Left forelimb (tissue), 1 donor: ENCODE measurements around the gene MEX3D.
"Not testable (repeated sequence)": the region's sequence is repeated elsewhere in the genome, so short reads cannot be mapped to it uniquely, and the experiment has no call there.

ENCODE experiments used
- DNase-seq: peaks from one replicate; pipeline ENCODE4 v3.0.0-alpha.2; 2018; ENCODE audit warnings: low spot score

MEX3D gene

DNA sequence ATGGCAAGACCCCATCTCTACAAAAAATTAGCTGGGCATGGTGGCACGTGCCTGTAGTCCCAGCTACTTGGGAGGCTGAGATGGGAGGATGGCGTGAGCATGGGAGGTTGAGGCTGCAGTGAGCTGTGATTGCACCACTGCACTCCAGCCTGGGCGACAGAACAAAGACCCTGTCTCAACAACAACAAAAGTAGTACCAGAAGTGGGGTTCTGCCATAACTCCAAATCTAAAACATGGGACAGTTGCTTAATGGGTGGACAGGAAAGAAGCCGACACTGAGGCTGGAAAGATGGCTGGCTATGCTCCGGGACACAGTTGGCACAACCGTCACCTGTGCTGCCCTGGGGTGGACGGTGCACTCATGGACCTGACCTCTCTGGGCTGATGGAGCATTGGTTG is 32.4 kb downstream of the MEX3D start:
- not testable (repeated sequence) for DNase-seq

DNA sequence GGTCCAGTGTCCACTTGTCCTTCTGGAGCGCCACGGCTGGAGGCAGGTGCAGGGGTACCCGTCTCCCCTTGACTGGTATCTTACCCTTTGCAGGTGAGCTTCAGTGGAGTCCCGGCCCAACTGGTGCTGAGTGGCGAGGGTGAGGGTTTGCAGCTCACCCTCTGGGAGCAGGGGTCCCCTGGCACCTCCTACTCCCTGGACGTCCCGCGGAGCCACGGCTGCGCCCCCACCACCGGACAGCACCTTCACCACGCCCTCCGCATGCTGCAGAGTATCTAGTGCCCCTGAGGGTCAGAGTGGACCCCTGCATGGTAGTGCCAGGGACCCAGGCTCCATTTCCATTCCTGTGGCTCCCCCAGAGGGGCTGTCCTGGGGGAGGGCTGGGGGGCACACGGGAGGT is 33.2 kb downstream of the MEX3D start:
- no peak for DNase-seq

DNA sequence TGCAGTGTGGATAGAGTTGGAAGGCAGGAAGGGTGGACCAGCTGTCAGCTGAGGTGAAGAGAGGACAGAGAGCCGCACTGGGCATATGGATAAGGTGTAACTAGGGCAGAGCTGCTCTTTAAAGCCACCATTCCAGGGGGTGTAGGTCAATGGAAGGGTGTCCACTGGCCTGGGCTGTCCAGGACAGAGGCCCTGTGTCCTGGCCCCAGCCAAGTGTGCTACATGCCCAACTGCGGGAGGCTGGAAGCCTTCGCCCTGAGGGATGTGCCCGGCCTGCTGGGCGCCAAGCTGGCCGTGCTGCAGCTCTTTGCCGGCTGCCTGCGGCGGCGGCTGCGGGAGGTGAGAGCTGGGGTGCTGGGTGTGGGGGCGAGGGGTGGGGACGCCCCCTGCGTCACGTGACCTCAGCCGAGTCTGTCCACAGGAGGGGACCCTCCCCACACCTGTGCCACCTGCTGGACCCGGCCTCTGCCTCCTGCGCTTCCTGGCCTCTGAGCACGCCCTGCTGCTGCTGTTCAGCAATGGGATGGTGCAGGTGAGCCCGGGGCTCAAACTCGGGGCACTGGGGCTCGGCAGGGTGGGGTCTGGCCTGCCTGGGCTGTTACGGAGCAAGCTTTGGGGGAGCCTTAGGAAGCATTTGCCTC is 34.5 kb downstream of the MEX3D start:
- DNase-seq, result no peak

DNA sequence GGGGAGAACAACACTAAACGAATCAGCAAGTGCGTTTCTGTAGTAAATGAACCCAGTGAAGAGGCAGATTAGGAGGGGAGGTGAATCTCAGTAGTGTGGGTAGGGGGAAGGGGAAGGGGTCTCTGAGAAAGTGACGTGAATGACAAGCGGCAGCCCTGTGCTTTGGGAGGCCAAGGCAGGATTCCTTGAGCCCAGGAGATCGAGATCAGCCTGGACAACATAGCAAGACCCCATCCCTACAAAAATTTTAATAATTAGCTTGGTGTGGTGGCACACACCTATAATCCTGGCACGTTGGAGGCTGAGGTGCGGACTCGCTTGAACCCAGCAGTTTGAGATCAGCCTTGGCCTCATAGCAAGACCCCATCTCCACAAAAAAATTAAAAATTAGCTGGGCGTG is 36.1 kb downstream of the MEX3D start:
- DNase-seq, result no peak

DNA sequence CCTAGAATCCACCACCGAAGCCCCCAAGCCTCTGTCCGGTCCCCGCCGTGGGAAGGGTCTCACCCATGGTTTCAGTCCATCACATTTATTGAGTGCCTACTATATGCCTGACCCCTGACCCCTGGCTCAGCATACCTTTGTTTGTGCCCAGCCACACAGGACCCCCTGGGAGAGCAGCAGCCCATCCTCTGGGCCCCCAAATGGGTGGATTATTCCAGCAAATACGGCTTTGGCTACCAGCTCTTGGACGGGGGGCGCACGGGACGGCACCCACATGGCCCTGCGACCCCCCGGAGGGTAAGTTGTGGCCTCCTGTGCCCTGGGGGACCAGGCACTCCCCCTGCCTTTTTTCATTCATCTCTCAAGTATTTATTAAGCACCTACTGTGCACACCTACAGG is 36.5 kb downstream of the MEX3D start:
- no peak for DNase-seq

DNA sequence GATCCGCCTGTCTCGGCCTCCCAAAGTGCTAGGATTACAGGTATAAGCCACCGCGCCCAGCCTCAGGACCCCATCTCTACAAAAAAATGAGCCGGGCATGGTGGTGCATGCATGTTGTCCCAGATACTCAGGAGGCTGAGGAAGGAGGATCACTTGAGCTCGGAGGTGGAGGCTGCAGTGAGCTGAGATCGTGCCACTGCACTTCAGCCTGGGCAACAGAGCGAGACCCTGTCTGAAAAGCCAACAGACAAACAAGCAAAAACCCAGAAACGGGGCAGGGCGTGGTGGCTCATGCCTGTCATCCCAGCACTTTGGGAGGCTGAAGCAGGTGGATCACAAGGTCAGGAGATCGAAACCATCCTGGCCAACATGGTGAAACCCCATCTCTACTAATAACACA is 37.3 kb downstream of the MEX3D start:
- not testable (repeated sequence) for DNase-seq

DNA sequence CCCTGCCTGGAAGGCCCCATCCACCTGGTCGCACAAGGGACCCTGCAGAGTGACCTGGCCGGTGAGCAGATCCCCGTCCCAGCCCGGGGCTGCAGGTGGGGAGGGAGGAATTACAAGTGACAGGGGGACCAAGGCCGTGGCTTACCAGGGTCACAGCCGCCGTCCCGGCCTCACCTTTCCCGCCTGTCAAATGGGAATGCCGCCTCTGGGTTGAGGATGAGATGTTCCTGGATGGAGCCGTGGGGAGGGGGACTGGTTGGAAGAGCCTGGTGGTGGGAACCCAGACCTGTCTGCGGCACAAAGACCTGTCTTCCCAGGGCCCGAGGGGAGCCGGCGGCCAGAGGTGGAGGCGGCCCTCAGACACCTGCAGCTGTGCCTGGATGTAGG is 38.7 kb downstream of the MEX3D start:
- DNase-seq, result no peak

DNA sequence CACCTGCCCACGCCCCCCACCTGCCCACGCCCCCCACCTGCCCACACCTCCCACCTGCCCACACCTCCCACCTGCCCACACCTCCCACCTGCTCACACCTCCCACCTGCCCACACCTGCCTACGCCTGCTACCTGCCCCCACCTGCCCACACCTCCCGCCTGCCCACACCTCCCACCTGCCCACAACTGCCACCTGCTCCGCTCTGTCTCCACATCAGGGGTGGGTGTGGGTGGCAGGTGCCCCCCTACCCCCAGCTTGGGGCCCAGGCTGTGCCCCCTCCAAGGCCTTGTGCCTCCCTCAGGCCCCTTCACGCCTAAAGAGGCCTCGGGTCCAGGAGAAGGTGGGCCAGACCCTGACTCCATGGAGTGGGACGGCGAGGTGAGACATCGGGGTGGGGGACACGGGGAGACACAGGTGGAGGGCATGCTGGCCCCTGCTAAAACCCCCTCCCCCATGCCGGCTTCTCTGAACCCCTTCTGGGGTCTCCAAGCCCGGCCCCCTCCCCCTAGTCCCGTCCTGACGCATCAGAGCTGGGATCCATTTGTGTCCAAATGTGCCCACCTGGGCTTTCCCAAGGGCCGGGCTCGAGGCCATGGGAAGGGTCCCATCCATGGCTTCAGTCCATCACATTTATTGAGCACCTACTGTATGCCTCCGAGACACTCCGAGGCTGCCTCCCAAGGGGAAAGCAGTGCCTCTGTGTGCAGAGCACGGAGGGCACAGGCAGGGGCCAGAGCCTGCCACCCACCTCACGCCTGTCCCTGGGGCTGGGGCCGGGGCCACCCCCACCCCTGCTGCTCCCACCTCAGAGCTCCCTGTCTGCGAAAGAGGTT is 39.3 kb downstream of the MEX3D start:
- DNase-seq, result no peak

DNA sequence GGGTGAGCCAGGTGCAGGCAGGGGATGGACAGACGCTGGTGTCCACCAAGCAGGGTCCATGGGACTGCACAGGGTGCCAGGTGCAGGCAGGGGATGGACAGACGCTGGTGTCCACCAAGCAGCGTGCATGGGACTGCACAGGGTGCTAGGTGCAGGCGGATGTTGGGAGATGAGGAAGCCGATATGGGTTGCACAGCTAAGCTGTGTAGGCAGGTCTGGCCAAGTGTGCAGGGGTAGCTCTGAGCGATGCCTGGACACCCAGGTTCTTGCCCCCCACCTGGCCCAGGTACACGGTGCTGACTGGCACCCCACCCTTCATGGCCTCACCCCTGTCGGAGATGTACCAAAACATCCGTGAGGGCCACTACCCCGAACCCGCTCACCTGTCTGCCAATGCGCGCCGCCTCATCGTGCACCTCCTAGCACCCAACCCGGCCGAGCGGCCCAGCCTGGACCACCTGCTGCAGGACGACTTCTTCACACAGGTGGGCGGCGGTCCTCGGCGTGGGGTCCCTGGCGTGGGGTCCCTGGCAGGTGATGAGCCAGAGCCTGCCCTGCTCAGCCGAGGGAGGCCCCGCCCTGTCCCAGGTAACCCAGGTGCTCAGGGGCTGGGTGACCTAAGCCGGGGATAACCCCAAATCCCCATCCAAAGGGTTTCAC is 40.3 kb downstream of the MEX3D start:
- DNase-seq, result no peak

DNA sequence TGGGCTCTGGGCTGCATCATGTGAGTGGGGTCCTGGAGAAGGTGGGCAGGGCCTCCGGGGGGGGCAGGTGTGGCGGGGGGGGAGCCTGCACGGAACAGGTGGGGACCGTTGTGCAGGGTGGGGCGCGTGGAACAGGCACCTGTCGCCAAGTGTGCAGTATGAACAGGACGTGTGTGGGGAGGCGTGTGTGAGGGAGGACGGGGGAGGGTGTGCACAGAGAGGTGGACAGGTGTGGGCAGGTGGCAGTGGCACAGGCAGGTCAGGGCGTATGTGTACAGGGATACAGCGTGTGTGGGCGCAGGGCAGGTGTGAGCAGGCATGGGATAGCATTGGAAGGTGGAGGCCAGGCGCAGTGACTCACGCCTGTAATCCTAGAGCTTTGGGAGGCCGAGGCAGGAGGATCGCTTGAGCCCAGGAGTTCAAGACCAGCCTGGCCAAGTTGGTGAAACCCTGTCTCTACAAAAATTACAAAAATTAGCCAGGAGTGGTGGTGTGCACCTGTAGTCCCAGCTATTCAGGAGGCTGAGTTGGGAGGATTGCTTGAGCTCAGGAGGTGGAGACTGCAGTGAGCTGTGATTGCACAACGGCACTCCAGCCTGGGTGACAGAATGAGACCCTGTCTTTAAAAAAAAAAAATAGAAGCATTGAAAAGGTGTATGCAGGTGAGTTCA is 41.0 kb downstream of the MEX3D start:
- DNase-seq, result no peak

DNA sequence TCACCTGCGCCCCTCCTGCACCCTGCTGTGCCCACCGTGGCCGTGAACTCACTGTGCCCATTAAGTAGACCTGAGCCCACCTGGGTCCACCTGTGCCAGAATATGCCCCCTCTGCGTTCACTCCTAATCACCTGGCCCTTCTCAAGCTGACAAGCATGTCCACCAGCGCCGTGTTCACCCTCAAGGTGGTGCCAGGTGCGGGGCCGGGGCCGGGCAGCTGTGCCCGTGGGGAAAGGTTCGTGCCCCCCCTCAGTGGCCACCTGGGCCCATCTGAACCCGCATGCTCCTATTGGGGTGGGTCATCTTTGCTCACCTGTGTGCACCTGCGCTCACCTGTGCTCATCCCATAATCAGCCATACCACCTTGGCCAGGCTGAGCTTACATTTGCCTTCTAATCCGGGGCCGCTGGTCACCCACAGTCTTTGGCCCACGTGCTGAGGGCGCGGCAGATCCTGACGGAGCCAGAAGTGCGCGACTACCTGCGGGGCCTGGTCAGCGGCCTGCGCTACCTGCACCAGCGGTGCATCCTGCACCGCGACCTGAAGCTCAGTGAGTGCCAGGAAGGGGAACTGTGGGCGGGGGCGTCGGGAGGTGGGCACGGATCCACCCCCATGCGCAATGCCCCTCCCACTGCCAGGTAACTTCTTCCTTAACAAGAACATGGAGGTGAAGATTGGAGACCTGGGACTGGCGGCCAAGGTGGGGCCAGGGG is 41.9 kb downstream of the MEX3D start:
- DNase-seq, result no peak

DNA sequence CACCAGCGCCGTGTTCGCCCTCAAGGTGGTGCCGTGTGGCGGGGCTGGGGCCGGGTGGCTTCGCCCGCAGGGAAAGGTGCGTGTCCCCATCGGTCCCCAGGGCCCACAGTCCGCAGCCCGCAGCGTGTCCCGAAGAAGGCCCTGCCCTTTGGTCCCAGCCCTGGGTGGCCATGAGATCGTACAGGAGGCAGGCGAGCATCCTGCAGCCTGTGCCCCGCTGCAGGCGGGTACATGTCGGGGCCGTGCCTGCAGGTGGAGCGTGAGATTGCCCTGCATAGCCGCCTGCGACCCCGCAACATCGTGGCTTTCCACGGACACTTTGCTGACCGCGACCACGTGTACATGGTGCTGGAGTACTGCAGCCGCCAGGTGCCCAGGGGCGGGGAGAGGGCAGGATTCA is 42.8 kb downstream of the MEX3D start:
- DNase-seq, result no peak

DNA sequence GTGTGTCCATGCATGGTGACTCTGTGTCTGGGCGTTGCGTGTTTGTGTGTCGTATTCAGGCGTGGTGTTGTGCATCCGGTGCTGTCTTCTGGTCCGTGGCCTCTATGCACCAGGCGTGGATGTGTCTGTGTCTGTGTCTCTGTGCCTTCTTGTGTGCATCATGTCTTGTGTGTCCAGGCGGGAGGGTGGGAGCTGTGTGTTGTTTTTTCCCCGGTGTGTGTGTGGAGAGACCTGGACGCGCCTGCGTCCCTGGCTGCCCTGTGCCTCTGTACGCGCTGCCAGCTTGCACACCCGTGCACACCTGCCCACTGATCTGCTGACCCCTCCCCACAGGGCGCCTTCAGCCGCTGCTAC is 43.2 kb downstream of the MEX3D start:
- no peak for DNase-seq

DNA sequence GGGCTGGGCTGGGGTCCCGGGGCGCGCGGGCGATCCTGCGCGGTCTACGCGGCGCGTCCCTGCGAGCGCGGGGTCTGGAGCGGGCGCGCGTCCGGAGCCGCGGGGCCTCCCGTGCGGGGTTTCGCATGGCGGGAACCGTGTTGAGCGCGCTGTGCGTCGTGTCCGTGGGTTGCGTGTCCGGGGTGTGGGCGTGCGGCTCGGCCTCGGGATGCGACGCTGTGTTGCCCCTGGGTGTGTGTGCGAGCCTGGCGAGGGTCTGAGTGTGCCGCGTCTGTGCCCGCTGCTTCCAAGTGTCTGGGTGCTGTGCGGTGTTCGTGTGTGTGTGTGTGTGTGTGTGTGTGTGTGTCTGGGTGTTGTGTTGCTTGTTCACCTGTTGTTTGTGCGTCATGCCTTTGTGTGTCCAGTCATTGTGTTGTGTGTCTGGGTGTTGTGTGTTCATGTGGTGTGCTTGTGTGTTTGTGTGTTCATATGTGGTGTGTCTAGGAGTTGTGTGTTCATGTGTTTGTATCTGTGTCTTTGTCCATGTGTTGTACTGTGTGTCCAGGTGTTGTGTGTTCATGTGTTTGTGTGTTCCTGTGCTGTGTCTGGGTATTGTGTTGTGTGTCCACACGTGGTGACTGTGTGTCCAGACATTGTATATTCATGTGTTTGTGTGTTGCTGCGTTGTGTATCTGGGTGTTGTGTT is 43.7 kb downstream of the MEX3D start:
- no peak for DNase-seq

DNA sequence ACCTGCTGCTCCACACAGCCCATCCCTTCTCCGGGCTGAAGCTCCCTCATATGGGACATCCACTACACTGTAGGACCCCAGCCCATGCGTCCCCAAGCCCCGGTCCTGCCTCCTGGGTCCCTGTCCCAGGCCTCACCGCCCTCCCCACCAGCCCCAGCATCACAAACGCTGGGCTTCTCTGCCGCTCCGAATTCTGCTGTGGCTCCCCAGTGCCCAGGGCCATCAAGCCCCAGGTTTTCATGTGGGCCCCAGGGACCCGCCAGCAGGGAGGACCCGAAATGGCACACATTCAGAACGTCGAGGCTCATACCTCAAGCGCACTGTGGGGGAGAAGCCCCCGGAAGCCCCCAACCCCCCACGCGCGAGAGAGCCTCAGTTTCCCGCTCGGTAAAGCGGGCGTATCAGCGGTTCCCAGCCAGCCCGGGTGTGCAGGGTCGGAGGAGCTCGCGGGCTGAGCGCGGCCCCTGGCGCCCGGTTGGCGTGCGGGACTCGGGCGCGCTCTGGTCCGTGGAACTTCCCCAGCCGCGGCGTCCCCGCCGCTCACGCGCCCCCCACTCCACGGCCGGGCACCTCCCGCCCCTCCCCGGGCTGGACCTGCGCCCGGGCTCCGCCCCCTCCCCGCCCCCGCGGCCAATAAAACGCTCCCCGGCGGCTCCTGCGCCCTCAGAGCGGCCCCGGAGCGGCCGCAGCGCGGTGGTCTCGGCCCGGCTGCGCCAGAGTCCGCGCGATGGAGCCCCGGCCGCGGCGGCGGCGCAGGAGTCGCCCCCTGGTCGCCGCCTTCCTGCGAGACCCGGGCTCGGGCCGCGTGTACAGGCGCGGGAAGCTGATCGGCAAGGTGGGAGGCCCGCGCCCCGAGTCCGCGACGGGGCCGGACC is 44.5 kb downstream of the MEX3D start, which contains the start of gene PLK5:
Gene PLK5, plus strand, starts transcription at position 666 of the 875 bp plus-strand sequence. CDS start 2,920 bp downstream, outside the sequence.
- no peak for DNase-seq

DNA sequence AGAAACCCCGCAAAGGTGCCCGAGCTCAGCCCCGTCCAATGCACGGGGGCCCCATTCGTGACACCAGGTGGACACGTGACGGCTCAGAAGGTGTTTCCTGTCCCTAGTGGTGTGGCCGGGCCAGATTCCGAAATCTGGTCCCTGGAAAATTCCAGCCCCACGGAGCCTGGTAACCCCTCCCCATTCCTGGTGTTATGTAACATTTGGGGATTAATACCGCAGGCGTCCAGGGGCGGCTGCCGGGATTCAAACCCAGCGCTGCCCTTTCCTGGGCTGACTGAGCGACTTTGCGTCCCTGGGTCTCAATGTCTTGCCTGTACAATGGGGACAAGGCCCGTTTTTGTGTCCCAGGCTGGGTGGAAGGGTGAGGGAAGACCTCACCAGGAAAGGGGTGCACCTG is 45.3 kb downstream of the MEX3D start:
- DNase-seq, result no peak

DNA sequence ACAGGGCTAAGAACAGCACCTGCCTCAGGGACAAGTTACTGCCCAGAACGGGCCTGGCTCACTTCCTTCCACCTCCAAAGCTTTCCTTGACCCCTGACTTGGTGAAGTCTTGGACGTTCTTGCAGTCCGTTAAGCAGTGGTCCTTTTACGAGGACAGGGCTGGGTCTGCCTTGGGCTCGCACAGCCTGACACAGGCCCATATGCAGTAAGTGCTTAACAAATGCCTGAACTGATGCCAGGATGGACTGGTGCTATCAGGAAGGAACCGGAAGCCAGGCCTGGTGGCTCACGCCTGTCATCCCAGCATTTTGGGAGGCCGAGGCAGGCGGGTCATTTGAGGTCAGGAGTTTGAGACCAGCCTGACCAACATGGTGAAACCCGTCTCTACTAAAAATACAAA is 46.1 kb downstream of the MEX3D start:
- no peak for DNase-seq

DNA sequence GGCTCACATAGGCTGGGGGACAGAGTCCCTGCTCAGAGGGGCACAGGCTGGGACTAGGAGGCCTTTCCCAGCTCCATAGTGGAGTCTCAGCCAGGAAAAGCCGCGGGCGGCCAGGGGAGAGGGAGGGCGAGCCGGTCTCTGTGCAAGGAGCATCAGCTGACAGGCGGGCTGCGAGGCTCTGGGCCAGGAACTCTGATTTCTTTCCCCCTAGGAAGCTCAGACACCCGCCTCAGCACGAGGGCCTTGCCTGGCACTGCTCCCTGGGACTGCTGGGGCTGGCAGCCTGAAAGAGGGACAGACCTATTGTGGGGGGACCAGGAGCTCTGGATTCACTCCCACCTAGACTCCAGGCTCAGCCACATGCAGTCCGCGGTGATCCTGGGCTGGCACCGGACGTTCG is 46.5 kb downstream of the MEX3D start:
- DNase-seq, result no peak

DNA sequence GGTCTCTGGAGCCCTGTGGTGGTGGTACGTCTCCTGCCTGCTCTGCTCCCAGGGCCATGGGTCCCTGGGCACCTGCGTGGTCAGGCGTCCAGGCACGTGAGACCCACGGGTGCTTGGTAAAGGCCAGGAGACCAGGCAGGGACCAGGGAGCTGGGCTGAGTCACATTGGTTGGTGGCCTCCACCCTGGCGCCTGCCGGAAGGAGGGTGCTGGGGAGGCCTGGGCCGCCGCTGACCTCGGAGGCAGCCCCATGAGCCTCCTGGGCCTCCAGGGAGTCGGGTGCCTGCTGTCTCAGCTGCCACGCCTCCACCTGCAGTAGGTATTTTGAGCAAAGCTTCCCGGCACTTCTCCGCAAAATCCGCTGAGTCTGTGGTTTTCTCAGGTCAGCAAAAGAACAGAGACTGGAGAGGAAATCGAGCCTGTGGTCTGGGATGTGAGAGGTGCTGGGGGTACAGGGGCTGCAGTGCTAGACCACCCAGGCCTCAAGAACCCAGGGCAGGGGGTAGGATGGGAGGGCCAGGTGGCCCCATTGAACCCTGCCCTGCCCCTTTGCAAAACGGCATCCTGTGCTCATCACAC is 47.8 kb downstream of the MEX3D start:
- no peak for DNase-seq

DNA sequence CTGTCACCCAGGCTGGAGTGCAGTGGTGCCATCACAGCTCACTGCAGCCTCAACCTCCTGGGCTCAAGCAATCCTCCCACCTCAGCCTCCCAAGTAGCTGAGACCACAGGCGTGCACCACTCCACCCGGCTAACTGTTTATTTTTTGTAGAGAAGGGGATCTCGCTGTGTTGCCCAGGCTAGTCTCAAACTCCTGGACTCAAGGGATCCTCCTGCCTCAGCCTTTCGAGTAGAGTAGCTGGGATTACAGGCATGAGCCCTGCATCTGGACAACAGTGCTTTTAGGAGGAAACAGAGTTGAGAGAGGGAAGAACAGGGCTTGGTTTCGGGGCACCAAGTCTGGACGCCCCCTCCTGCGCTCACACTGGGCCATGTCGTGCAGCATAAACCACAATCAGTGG is 48.3 kb downstream of the MEX3D start:
- DNase-seq, result not testable (repeated sequence)
